HG02610 (cell line): ENCODE data around the gene GPC1.
"Not testable (repeated sequence)": the region's sequence is repeated elsewhere in the genome, so short reads cannot be mapped to it uniquely, and the experiment has no call there.

Source experiments
- ATAC-seq: cut with Tn5 transposase; IDR thresholded peaks from one replicate; pipeline ENCODE4 v1.9.1; 2021; ENCODE audit warnings: mild to moderate bottlenecking, moderate library complexity; ENCODE audit not compliant: unreplicated experiment

The GPC1 gene

GRCh38 chr2:240494194-240494793 lies 58.8 kb downstream of the GPC1 start:
- no peak for ATAC-seq

- ATAC-seq: not testable (repeated sequence)
These were observed 59.5 kb downstream of the GPC1 start for GRCh38 chr2:240494942-240495341.

- not testable (repeated sequence) for ATAC-seq
These were observed 61.6 kb downstream of the GPC1 start for GRCh38 chr2:240497082-240497481.

- no peak for ATAC-seq
These were observed 62.9 kb downstream of the GPC1 start for GRCh38 chr2:240498171-240498957.

GRCh38 chr2:240498958-240499260 lies 63.4 kb downstream of the GPC1 start:
- no peak for ATAC-seq

- no peak for ATAC-seq
These were observed 64.1 kb downstream of the GPC1 start for GRCh38 chr2:240499309-240500301.

GRCh38 chr2:240500561-240501423 lies 65.3 kb downstream of the GPC1 start:
- no peak for ATAC-seq

GRCh38 chr2:240501531-240501991 lies 66.1 kb downstream of the GPC1 start:
- no peak for ATAC-seq

- ATAC-seq: no peak
These were observed 66.6 kb downstream of the GPC1 start for GRCh38 chr2:240502059-240502429.

GRCh38 chr2:240502430-240503121 lies 67.1 kb downstream of the GPC1 start:
- ATAC-seq: no peak

GRCh38 chr2:240503375-240503774 lies 67.9 kb downstream of the GPC1 start:
- no peak for ATAC-seq

- ATAC-seq: no peak
These were observed 68.4 kb downstream of the GPC1 start for GRCh38 chr2:240503848-240504247.

GRCh38 chr2:240505910-240506309 lies 70.4 kb downstream of the GPC1 start:
- no peak for ATAC-seq

GRCh38 chr2:240506406-240507059 lies 71.1 kb downstream of the GPC1 start:
- no peak for ATAC-seq

- no peak for ATAC-seq
These were observed 71.8 kb downstream of the GPC1 start for GRCh38 chr2:240507060-240507777.

GRCh38 chr2:240507778-240508251 lies 72.4 kb downstream of the GPC1 start:
- no peak for ATAC-seq

GRCh38 chr2:240508832-240509545 lies 73.5 kb downstream of the GPC1 start:
- ATAC-seq: no peak
